HEK293T (cell line): ENCODE measurements around the gene NOTCH1.

ENCODE experiments used
- ARNT ChIP-seq: fragments of 450-650 bp; IDR thresholded peaks from 2 replicates; pipeline ENCODE4 v1.6.1; 2017; ENCODE audit warnings: mild to moderate bottlenecking
- BHLHE40 ChIP-seq: fragments of 450-650 bp; IDR thresholded peaks from 2 replicates; pipeline ENCODE4 v1.6.1; 2016; ENCODE audit warnings: mild to moderate bottlenecking, moderate library complexity, borderline replicate concordance
- ELF4 ChIP-seq: fragments of 450-650 bp; IDR thresholded peaks from 2 replicates; pipeline ENCODE4 v1.6.1; 2017; ENCODE audit warnings: antibody characterized with exemption
- FOXA1 ChIP-seq: fragments of 450-650 bp; IDR thresholded peaks from 2 replicates; pipeline ENCODE4 v1.6.1; 2016; ENCODE audit warnings: mild to moderate bottlenecking
- FOXK2 ChIP-seq: fragments of 450-650 bp; IDR thresholded peaks from 2 replicates; pipeline ENCODE4 v1.6.1; 2016; ENCODE audit warnings: mild to moderate bottlenecking
- FOXM1 ChIP-seq: fragments of 450-650 bp; IDR thresholded peaks from 2 replicates; pipeline ENCODE4 v1.6.1; 2017; ENCODE audit warnings: mild to moderate bottlenecking, borderline replicate concordance
- HDGF ChIP-seq: fragments of 450-650 bp; IDR thresholded peaks from 2 replicates; pipeline ENCODE4 v1.6.1; 2017; ENCODE audit warnings: antibody characterized with exemption, borderline replicate concordance
- LEF1 ChIP-seq: fragments of 450-650 bp; IDR thresholded peaks from 2 replicates; pipeline ENCODE4 v1.6.1; 2017; ENCODE audit warnings: mild to moderate bottlenecking, borderline replicate concordance
- NFRKB ChIP-seq: fragments of 450-650 bp; IDR thresholded peaks from 2 replicates; pipeline ENCODE4 v1.6.1; 2016; ENCODE audit warnings: mild to moderate bottlenecking, moderate library complexity
- SUZ12 ChIP-seq: fragments of 450-650 bp; IDR thresholded peaks from 2 replicates; pipeline ENCODE4 v1.6.1; 2016; ENCODE audit warnings: mild to moderate bottlenecking
- ZNF384 ChIP-seq: fragments of 450-650 bp; IDR thresholded peaks from 2 replicates; pipeline ENCODE4 v1.6.1; 2016

- TF ChIP-seq SUZ12 (no peak), BHLHE40 (no peak), FOXM1 (no peak), FOXK2 (no peak), LEF1 (no peak), NFRKB (no peak), HDGF (no peak), ARNT (no peak), FOXA1 (no peak), ZNF384 (no peak), ELF4 (no peak)
Measured at GRCh38 chr9:136504512-136505348, 41.1 kb downstream of the NOTCH1 start.
